ENCODE data around the gene NHERF1.

The NHERF1 gene

DNA sequence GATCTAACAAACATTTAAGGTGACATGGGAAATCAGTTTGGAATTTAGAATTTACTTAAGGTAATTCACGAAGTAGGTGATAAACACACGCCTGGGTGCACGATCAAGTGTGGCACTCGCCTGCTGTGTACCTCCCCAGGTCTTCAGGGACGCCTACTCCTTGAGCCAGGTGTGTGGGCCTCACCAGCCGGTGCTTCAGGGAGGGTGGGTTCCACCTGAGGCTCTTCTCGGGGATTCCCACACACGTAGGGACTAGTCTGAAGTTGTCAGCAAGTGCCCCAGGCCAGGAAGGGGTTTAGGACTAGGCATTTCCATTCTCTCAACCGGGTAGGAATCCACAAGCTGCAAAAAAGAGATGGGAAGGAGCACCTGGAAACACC lies 37.5 kb downstream of the NHERF1 start:
- no peak for ATAC-seq
- TF ChIP-seq RARB (CRISPR knock-in tag; IDR thresholded peaks at IDR 0.05) (no peak), ZC3H10 (CRISPR knock-in tag; IDR thresholded peaks at IDR 0.05) (no peak), BACH2 (CRISPR knock-in tag; IDR thresholded peaks at IDR 0.05; ENCODE audit: borderline replicate concordance) (no peak), ARNTL (CRISPR knock-in tag; IDR thresholded peaks at IDR 0.05; ENCODE audit: borderline replicate concordance, low read depth) (no peak), OSR1 (CRISPR knock-in tag; IDR thresholded peaks at IDR 0.05) (no peak), GLIS3 (CRISPR knock-in tag; IDR thresholded peaks at IDR 0.05) (no peak), ZFP30 (CRISPR knock-in tag; IDR thresholded peaks at IDR 0.05) (no peak), ESRRG (CRISPR knock-in tag; IDR thresholded peaks at IDR 0.05) (no peak), PPARA (CRISPR knock-in tag; IDR thresholded peaks at IDR 0.05; ENCODE audit: borderline replicate concordance) (no peak), SNAI2 (CRISPR knock-in tag; IDR thresholded peaks at IDR 0.05) (no peak), ISL1 (CRISPR knock-in tag; IDR thresholded peaks at IDR 0.05) (no peak)
- TF ChIP-seq, protein P1, sequence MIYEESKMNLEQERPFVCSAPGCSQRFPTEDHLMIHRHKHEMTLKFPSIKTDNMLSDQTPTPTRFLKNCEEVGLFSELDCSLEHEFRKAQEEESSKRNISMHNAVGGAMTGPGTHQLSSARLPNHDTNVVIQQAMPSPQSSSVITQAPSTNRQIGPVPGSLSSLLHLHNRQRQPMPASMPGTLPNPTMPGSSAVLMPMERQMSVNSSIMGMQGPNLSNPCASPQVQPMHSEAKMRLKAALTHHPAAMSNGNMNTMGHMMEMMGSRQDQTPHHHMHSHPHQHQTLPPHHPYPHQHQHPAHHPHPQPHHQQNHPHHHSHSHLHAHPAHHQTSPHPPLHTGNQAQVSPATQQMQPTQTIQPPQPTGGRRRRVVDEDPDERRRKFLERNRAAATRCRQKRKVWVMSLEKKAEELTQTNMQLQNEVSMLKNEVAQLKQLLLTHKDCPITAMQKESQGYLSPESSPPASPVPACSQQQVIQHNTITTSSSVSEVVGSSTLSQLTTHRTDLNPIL (CRISPR knock-in tag; IDR thresholded peaks at IDR 0.05; ENCODE audit: low read depth) = no peak
- TF ChIP-seq, protein P2, sequence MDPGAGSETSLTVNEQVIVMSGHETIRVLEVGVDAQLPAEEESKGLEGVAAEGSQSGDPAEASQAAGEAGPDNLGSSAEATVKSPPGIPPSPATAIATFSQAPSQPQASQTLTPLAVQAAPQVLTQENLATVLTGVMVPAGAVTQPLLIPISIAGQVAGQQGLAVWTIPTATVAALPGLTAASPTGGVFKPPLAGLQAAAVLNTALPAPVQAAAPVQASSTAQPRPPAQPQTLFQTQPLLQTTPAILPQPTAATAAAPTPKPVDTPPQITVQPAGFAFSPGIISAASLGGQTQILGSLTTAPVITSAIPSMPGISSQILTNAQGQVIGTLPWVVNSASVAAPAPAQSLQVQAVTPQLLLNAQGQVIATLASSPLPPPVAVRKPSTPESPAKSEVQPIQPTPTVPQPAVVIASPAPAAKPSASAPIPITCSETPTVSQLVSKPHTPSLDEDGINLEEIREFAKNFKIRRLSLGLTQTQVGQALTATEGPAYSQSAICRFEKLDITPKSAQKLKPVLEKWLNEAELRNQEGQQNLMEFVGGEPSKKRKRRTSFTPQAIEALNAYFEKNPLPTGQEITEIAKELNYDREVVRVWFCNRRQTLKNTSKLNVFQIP (CRISPR knock-in tag; IDR thresholded peaks at IDR 0.05; ENCODE audit: borderline replicate concordance, low read depth) = no peak

DNA sequence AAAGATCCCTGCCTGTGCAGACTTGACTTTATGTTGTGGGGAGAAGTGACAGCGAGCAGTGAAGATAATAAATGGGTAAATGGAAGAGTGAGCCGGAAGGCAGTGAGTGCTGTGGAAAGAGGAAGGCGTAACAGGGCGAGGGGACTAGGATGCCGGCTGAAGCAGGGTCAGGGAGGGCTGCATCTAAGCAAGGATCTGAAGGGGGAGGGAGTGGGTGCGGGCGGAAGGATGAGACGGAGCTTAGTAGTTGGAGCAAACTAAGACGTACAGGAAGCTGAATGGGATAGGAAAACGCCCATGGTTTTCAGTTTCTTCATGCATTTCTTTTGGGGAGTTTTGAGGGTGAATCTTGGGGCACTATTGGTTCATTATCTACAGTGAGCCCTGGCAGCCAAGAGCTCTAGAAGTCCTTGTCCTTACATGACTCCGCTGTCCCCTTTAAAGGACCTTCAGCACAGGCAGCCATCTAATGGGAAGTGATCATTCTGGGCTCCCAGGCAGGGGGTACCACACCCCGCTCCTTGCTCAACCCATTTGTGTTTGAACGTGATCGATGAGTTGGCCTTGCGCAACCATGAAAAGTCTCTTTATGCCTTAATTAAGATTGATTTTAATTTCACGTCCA lies 38.1 kb downstream of the NHERF1 start:
- no peak for ATAC-seq
- no peak for TF ChIP-seq ZNF565 (CRISPR knock-in tag; conservative IDR thresholded peaks at IDR 0.05; ENCODE audit: low read depth)

DNA sequence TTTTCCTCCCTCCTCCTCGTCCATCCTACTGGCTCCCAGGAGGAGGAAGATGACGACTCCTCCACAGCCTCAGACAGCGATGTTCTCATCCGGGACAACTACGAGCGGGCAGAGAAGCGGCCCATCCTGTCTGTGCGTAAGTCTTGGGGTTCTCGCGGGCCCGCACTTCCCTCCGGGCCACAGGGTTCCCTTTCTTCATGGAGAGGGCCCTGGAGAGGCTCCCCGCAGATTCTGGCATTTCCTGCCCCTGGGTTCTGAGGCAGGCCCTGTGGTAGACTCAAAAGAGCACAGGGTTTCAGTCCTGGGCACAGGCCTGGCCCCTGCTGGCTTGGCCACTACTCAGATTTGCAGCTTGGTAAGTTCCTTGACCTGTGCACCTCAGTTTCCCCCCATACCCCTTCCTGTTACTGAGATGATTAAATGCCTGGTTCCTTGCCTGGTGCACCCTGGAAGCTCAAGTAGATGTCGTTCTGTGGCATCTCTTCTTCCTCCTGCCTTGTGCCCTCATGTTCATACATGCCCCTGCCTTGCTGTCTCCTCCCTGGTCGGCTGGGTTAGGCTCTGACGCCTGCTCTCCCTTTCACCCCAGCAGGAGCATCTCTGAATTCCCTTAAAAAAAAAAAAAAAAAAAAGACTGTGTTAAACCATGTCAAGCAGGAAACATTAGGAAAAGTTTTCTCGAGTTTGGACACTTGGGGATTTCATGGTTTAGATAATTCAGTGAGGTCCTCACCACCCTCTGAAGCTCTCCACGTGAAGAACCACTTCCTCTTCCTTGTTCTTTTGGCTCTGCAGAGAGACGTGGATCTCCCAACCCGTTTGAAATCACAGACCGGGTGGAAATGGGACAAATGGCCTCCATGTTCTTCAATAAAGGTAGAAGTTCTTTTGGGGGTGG lies 42.0 kb downstream of the NHERF1 start:
- TF ChIP-seq ARNTL (CRISPR knock-in tag; IDR thresholded peaks at IDR 0.05; ENCODE audit: borderline replicate concordance, low read depth) (no peak), CSDC2 (CRISPR knock-in tag; IDR thresholded peaks at IDR 0.05) (no peak), TOX (CRISPR knock-in tag; IDR thresholded peaks at IDR 0.05; ENCODE audit: borderline replicate concordance) (no peak), ZFP30 (CRISPR knock-in tag; IDR thresholded peaks at IDR 0.05) (no peak), OSR1 (CRISPR knock-in tag; IDR thresholded peaks at IDR 0.05) (no peak), ESRRG (CRISPR knock-in tag; IDR thresholded peaks at IDR 0.05) (no peak), ISL1 (CRISPR knock-in tag; IDR thresholded peaks at IDR 0.05) (no peak), ZFP3 (CRISPR knock-in tag; IDR thresholded peaks at IDR 0.05) (no peak), ZNF8 (CRISPR knock-in tag; IDR thresholded peaks at IDR 0.05) (no peak), BACH2 (CRISPR knock-in tag; IDR thresholded peaks at IDR 0.05; ENCODE audit: borderline replicate concordance) (no peak), ZC3H10 (CRISPR knock-in tag; IDR thresholded peaks at IDR 0.05) (no peak), SNAI2 (CRISPR knock-in tag; IDR thresholded peaks at IDR 0.05) (no peak), PPARA (CRISPR knock-in tag; IDR thresholded peaks at IDR 0.05; ENCODE audit: borderline replicate concordance) (no peak), GLIS3 (CRISPR knock-in tag; IDR thresholded peaks at IDR 0.05) (no peak)
- TF ChIP-seq, protein P1 (CRISPR knock-in tag; IDR thresholded peaks at IDR 0.05; ENCODE audit: low read depth) = no peak
- TF ChIP-seq, protein P3, sequence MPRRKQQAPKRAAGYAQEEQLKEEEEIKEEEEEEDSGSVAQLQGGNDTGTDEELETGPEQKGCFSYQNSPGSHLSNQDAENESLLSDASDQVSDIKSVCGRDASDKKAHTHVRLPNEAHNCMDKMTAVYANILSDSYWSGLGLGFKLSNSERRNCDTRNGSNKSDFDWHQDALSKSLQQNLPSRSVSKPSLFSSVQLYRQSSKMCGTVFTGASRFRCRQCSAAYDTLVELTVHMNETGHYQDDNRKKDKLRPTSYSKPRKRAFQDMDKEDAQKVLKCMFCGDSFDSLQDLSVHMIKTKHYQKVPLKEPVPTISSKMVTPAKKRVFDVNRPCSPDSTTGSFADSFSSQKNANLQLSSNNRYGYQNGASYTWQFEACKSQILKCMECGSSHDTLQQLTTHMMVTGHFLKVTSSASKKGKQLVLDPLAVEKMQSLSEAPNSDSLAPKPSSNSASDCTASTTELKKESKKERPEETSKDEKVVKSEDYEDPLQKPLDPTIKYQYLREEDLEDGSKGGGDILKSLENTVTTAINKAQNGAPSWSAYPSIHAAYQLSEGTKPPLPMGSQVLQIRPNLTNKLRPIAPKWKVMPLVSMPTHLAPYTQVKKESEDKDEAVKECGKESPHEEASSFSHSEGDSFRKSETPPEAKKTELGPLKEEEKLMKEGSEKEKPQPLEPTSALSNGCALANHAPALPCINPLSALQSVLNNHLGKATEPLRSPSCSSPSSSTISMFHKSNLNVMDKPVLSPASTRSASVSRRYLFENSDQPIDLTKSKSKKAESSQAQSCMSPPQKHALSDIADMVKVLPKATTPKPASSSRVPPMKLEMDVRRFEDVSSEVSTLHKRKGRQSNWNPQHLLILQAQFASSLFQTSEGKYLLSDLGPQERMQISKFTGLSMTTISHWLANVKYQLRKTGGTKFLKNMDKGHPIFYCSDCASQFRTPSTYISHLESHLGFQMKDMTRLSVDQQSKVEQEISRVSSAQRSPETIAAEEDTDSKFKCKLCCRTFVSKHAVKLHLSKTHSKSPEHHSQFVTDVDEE (CRISPR knock-in tag; IDR thresholded peaks at IDR 0.05) = no peak
- TF ChIP-seq, protein P4, sequence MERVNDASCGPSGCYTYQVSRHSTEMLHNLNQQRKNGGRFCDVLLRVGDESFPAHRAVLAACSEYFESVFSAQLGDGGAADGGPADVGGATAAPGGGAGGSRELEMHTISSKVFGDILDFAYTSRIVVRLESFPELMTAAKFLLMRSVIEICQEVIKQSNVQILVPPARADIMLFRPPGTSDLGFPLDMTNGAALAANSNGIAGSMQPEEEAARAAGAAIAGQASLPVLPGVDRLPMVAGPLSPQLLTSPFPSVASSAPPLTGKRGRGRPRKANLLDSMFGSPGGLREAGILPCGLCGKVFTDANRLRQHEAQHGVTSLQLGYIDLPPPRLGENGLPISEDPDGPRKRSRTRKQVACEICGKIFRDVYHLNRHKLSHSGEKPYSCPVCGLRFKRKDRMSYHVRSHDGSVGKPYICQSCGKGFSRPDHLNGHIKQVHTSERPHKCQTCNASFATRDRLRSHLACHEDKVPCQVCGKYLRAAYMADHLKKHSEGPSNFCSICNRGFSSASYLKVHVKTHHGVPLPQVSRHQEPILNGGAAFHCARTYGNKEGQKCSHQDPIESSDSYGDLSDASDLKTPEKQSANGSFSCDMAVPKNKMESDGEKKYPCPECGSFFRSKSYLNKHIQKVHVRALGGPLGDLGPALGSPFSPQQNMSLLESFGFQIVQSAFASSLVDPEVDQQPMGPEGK (CRISPR knock-in tag; IDR thresholded peaks at IDR 0.05; ENCODE audit: borderline replicate concordance) = no peak
- TF ChIP-seq, protein P5, sequence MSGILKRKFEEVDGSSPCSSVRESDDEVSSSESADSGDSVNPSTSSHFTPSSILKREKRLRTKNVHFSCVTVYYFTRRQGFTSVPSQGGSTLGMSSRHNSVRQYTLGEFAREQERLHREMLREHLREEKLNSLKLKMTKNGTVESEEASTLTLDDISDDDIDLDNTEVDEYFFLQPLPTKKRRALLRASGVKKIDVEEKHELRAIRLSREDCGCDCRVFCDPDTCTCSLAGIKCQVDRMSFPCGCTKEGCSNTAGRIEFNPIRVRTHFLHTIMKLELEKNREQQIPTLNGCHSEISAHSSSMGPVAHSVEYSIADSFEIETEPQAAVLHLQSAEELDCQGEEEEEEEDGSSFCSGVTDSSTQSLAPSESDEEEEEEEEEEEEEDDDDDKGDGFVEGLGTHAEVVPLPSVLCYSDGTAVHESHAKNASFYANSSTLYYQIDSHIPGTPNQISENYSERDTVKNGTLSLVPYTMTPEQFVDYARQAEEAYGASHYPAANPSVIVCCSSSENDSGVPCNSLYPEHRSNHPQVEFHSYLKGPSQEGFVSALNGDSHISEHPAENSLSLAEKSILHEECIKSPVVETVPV (CRISPR knock-in tag; IDR thresholded peaks at IDR 0.05) = no peak
- TF ChIP-seq, protein P2 (CRISPR knock-in tag; IDR thresholded peaks at IDR 0.05; ENCODE audit: borderline replicate concordance, low read depth) = no peak
- ATAC-seq = no peak

Measured in SK-N-SH treated with all-trans-retinoic acid at 6 μM for 48 hours (cell line).